ENCODE measurements around the gene CDHR3. TPM values are rescaled to one million over a fixed set of nuclear protein-coding genes. Genes with fewer than 3 reads are reported as not detected.

Gene CDHR3
- polyA plus RNA-seq, 3 donors: 0.16 TPM; not detected in 2

DNA sequence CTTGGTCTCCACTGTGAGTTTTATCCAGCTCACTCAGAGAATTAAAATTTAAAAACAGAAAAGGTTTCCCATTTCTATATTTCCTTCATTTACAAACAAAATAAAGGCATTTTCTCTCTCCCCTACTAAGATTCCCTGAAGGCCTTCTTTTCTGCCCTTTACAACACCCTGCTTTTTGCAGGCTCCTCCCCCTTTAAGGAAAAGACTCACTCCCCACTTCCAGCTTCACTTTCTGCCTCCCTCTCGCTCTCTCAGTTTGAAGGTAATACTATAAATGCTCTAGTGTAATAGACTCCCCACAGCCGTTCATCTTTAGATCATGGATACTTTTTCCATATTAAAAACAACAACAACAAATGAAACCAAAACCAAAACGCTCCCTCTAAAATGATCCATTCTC, 53.3 kb downstream of the CDHR3 start:
- H3K4me1 Mint-ChIP-seq: no peaks in the 10 kb centered on the region

DNA sequence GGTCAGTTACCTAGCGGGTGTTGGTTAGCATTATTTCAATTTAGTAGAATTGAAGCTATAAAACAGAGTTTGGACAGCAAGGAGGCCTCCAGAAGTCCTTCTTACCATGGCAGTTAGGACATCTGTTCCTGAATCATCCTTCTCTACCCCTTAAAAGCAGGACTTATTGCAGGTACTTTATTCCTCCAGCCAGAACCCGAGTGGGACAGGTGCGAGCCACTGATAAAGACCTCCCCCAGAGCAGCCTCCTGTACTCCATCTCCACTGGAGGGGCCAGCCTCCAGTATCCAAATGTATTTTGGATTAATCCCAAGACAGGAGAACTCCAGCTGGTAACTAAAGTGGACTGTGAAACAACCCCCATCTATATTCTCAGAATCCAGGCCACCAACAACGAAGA, 54.6 kb downstream of the CDHR3 start:
- no peak overlapping the region for H3K4me3 Mint-ChIP-seq
- intact Hi-C loops (cut with micrococcal nuclease): no loop called here
- peaks cover 0 to 2% (median 0%) of the 10 kb centered on the region in 7 donors for H3K9me3 Mint-ChIP-seq
- H3K36me3 Mint-ChIP-seq: no peaks in the 10 kb centered on the region
- Histone ChIP-seq H3K4me3 (replicated peaks in 1 of 3; ENCODE audit: low read depth in 2 of 3, low read length in 3 of 3) (no peak overlapping the region), H3K36me3 (replicated peaks in 1 of 2; ENCODE audit: control insufficient read depth in 1 of 2, insufficient read depth in 2 of 2, low read length in 2 of 2) (no peaks in the 10 kb centered on the region), H3K4me2 (replicated peaks; ENCODE audit: extremely low read depth, low read length, poor library complexity, severe bottlenecking) (no peak overlapping the region), H4K20me1 (ENCODE audit: insufficient read depth, low read length) (no peaks in the 10 kb centered on the region), H2AFZ (ENCODE audit: insufficient read depth, low read depth, low read length, poor library complexity, severe bottlenecking) (no peak overlapping the region), H3K9me3 (replicated peaks in 1 of 2; ENCODE audit: control insufficient read depth in 1 of 2, insufficient read depth in 1 of 2, low read length in 2 of 2) (no peaks in the 10 kb centered on the region), H3K79me2 (ENCODE audit: insufficient read depth, low read length) (no peaks in the 10 kb centered on the region), H3K9ac (ENCODE audit: insufficient read depth, low read length, poor library complexity, severe bottlenecking) (no peak overlapping the region), H3K27me3 (ENCODE audit: control insufficient read depth in 2 of 2, insufficient read depth in 2 of 2, low read length in 2 of 2) (peaks cover 9 to 13% of the 10 kb centered on the region in 2 donors), H3K4me1 (ENCODE audit: control insufficient read depth in 1 of 2, insufficient read depth in 2 of 2, low read length in 2 of 2) (peaks cover 0 to 2% of the 10 kb centered on the region in 2 donors), H3K27ac (ENCODE audit: low read depth in 1 of 2, low read length in 2 of 2) (no peak overlapping the region)
- H3K4me1 Mint-ChIP-seq: peaks cover 4% of the 10 kb centered on the region
- DNase-seq: no peak
- no peak overlapping the region for H3K27ac Mint-ChIP-seq
- 100% methylated on average over 2 of the region's 4 CpGs for WGBS (ENCODE audit: insufficient coverage)
- peaks cover 20 to 39% (median 32%) of the 10 kb centered on the region in 3 donors for H3K27me3 Mint-ChIP-seq (ENCODE audit: low read depth in 3 of 3)
- TF ChIP-seq, protein P1, sequence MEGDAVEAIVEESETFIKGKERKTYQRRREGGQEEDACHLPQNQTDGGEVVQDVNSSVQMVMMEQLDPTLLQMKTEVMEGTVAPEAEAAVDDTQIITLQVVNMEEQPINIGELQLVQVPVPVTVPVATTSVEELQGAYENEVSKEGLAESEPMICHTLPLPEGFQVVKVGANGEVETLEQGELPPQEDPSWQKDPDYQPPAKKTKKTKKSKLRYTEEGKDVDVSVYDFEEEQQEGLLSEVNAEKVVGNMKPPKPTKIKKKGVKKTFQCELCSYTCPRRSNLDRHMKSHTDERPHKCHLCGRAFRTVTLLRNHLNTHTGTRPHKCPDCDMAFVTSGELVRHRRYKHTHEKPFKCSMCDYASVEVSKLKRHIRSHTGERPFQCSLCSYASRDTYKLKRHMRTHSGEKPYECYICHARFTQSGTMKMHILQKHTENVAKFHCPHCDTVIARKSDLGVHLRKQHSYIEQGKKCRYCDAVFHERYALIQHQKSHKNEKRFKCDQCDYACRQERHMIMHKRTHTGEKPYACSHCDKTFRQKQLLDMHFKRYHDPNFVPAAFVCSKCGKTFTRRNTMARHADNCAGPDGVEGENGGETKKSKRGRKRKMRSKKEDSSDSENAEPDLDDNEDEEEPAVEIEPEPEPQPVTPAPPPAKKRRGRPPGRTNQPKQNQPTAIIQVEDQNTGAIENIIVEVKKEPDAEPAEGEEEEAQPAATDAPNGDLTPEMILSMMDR (IDR thresholded peaks at IDR 0.05): no peak

More for the DNA sequence above, 53.3 kb downstream of the CDHR3 start:
- Mint-ChIP-seq H3K27ac (no peak overlapping the region), H3K9me3 (peaks cover 0 to 3% (median 0%) of the 10 kb centered on the region in 7 donors), H3K4me3 (peak overlapping the region in 1 of 2 donors; percentile 32), H3K36me3 (no peaks in the 10 kb centered on the region), H3K27me3 (ENCODE audit: low read depth in 3 of 3) (peaks cover 13 to 33% (median 30%) of the 10 kb centered on the region in 3 donors)
- no peaks in the 10 kb centered on the region for H3K9me3 ChIP-seq (replicated peaks in 1 of 2; ENCODE audit: control insufficient read depth in 1 of 2, insufficient read depth in 1 of 2, low read length in 2 of 2)
- intact Hi-C loops (cut with micrococcal nuclease): no loop called here
- DNase-seq: no peak
- no peak overlapping the region for H3K4me2 ChIP-seq (replicated peaks; ENCODE audit: extremely low read depth, low read length, poor library complexity, severe bottlenecking)
- TF ChIP-seq, protein P1 (IDR thresholded peaks at IDR 0.05): no peak
- H3K9ac ChIP-seq (ENCODE audit: insufficient read depth, low read length, poor library complexity, severe bottlenecking): no peak overlapping the region
- no peaks in the 10 kb centered on the region for H3K36me3 ChIP-seq (replicated peaks in 1 of 2; ENCODE audit: control insufficient read depth in 1 of 2, insufficient read depth in 2 of 2, low read length in 2 of 2)
- no peak overlapping the region for H3K27ac ChIP-seq (ENCODE audit: low read depth in 1 of 2, low read length in 2 of 2)
- H2AFZ ChIP-seq (ENCODE audit: insufficient read depth, low read depth, low read length, poor library complexity, severe bottlenecking): no peak overlapping the region
- no peak overlapping the region for H3K4me3 ChIP-seq (replicated peaks in 1 of 3; ENCODE audit: low read depth in 2 of 3, low read length in 3 of 3)
- H4K20me1 ChIP-seq (ENCODE audit: insufficient read depth, low read length): no peaks in the 10 kb centered on the region
- WGBS (ENCODE audit: insufficient coverage): no CpG with 5 or more reads among the region's 3 CpGs
- H3K27me3 ChIP-seq (ENCODE audit: control insufficient read depth in 2 of 2, insufficient read depth in 2 of 2, low read length in 2 of 2): peaks cover 4 to 9% of the 10 kb centered on the region in 2 donors
- no peaks in the 10 kb centered on the region for H3K4me1 ChIP-seq (ENCODE audit: control insufficient read depth in 1 of 2, insufficient read depth in 2 of 2, low read length in 2 of 2)
- no peaks in the 10 kb centered on the region for H3K79me2 ChIP-seq (ENCODE audit: insufficient read depth, low read length)

Measured in CD14-positive monocyte (primary cell).